Measurements from ENCODE around the gene ADRB1. TPM values are rescaled to one million over a fixed set of nuclear protein-coding genes. Genes with fewer than 3 reads are reported as not detected.
A peak's percentile ranks its signal among the peaks of the same experiment; 100 is the strongest.

Gene ADRB1
- total RNA-seq, 2 donors from 2014 or later = 32.8 to 49.8 TPM

DNA sequence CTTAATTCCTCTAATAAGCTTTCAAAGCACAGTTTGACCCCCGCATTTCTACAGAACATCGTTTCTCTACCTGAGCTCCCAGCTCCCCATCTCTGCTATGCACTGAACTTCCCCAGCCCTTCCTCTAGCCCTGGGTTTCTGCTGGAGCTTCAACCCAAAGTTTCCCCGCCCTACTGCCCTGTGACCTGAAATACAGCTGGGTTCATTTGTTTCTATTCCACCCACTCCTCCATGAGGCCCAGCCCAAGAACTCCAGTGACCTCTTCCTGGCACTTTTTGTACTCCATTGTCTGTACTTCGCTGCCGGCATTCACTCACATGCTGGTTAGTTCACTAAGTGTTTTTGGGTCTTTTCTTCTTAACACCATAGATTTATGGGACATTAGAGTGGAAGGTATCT is 35.8 kb downstream of the ADRB1 start:
- peaks cover 0 to 4% of the 10 kb centered on the region in 2 donors for H3K4me1 ChIP-seq

GRCh38 chr10:114081911-114082583 is 38.4 kb downstream of the ADRB1 start:
- Histone ChIP-seq H3K4me1 (peaks cover 0 to 4% of the 10 kb centered on the region in 2 donors), H3K9me3 (no peaks in the 10 kb centered on the region), H3K27me3 (no peaks in the 10 kb centered on the region), H3K27ac (no peak overlapping the region), H3K36me3 (no peaks in the 10 kb centered on the region), H3K4me3 (no peak overlapping the region)
- DNase-seq (ENCODE audit: low spot score) = no peak
- TF ChIP-seq, protein P1, sequence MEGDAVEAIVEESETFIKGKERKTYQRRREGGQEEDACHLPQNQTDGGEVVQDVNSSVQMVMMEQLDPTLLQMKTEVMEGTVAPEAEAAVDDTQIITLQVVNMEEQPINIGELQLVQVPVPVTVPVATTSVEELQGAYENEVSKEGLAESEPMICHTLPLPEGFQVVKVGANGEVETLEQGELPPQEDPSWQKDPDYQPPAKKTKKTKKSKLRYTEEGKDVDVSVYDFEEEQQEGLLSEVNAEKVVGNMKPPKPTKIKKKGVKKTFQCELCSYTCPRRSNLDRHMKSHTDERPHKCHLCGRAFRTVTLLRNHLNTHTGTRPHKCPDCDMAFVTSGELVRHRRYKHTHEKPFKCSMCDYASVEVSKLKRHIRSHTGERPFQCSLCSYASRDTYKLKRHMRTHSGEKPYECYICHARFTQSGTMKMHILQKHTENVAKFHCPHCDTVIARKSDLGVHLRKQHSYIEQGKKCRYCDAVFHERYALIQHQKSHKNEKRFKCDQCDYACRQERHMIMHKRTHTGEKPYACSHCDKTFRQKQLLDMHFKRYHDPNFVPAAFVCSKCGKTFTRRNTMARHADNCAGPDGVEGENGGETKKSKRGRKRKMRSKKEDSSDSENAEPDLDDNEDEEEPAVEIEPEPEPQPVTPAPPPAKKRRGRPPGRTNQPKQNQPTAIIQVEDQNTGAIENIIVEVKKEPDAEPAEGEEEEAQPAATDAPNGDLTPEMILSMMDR (IDR thresholded peaks at IDR 0.05) = no peak

More for the DNA sequence above, 35.8 kb downstream of the ADRB1 start:
- Histone ChIP-seq H3K4me3 (no peak overlapping the region), H3K27ac (peak overlapping the region in 1 of 2 donors; percentile 85), H3K36me3 (no peaks in the 10 kb centered on the region), H3K9me3 (no peaks in the 10 kb centered on the region), H3K27me3 (no peaks in the 10 kb centered on the region)
- DNase-seq (ENCODE audit: low spot score) = no peak
- TF ChIP-seq, protein P1 (IDR thresholded peaks at IDR 0.05) = no peak

- Histone ChIP-seq H3K27me3 (no peaks in the 10 kb centered on the region), H3K36me3 (no peaks in the 10 kb centered on the region), H3K9me3 (no peaks in the 10 kb centered on the region), H3K4me3 (no peak overlapping the region), H3K4me1 (no peaks in the 10 kb centered on the region), H3K27ac (no peak overlapping the region)
- TF ChIP-seq, protein P1 (IDR thresholded peaks at IDR 0.05) = no peak
- no peak for DNase-seq (ENCODE audit: low spot score)
These were observed 39.4 kb downstream of the ADRB1 start for GRCh38 chr10:114083040-114083439.

DNA sequence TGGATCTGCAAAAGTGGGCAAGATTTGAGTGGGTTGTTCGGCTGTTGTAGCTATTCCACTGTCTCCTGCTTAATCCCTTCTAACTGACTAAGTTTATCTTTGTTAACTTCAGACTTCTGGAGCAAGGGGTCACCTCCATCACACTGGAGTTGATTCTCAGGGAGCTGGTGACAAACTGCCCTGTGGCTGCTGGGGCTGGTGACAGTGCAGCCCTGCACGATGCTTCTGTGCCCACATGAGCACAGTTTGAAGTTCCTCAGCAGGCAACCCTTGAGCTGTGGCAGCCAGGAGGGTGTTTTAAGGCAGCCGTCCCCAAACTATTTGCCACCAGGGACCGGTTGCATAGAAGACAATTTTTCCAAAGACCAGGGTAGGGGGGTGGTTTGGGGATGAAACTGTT is 40.5 kb downstream of the ADRB1 start:
- TF ChIP-seq, protein P1 (IDR thresholded peaks at IDR 0.05) = no peak
- no peak overlapping the region for H3K4me3 ChIP-seq

GRCh38 chr10:114087255-114087654 is 43.6 kb downstream of the ADRB1 start:
- TF ChIP-seq, protein P1 (IDR thresholded peaks at IDR 0.05) = no peak
- Histone ChIP-seq H3K27me3 (no peaks in the 10 kb centered on the region), H3K36me3 (no peaks in the 10 kb centered on the region), H3K4me1 (no peaks in the 10 kb centered on the region), H3K4me3 (no peak overlapping the region), H3K27ac (no peak overlapping the region), H3K9me3 (no peaks in the 10 kb centered on the region)
- no peak for DNase-seq (ENCODE audit: low spot score)

More for the DNA sequence above, 40.5 kb downstream of the ADRB1 start:
- no peaks in the 10 kb centered on the region for H3K9me3 ChIP-seq
- no peak overlapping the region for H3K27ac ChIP-seq
- no peaks in the 10 kb centered on the region for H3K36me3 ChIP-seq
- no peaks in the 10 kb centered on the region for H3K27me3 ChIP-seq
- DNase-seq (ENCODE audit: low spot score) = no peak
- no peaks in the 10 kb centered on the region for H3K4me1 ChIP-seq

DNA sequence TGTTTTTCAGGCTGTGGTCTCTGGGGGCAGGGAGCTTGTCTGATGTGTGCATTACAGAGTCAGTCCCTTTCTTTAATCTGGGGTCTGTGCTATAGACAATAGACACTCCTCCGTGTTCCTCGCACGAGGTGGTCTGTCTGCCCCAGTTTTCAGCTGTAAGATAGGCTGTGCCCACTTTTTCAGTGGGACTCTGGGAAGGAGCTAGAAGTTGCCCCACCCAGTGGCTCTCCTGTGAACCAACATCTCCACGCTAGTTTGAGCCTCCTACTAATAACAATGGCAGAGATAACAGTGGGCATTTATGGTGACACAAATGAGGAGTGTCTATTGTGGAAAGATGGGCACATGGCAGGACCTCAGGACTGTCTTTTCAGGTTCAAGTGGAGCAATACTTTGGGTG is 44.0 kb downstream of the ADRB1 start:
- Histone ChIP-seq H3K4me3 (no peak overlapping the region), H3K27ac (no peak overlapping the region), H3K4me1 (no peaks in the 10 kb centered on the region), H3K36me3 (no peaks in the 10 kb centered on the region), H3K27me3 (no peaks in the 10 kb centered on the region), H3K9me3 (no peaks in the 10 kb centered on the region)
- no peak for DNase-seq (ENCODE audit: low spot score)
- TF ChIP-seq, protein P1 (IDR thresholded peaks at IDR 0.05) = no peak
